HG02870 (cell line): ENCODE results near the gene TEKT3.

Experiments used
- ATAC-seq: cut with Tn5 transposase; IDR thresholded peaks from one replicate; pipeline ENCODE4 v1.9.1; 2021; ENCODE audit warnings: mild to moderate bottlenecking, moderate library complexity; ENCODE audit not compliant: unreplicated experiment

The TEKT3 gene

DNA sequence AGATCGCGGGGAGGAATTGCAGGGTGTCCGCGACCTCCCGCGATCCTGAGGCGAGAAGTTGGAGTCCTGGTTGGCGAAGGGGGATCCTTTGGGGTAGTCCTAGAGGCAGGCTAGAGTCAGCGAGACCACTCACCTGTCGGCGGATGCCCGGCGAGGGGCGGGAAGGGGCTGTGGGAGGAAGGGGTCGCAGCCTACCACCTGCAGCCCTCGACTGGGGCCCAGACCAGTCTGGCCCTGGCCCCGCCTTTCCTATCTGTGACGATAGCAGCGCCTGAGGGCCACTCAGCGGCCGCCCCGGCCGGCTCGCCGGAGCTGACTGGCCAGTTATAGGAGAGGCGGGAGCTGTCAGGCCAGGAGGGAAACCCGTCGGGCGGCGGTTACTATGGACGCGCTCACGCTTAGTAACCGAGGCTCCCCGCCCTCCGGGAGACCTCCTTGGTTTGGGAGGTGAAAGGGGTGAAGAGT, at the start of gene TEKT3:
TEKT3 (minus strand) TSS at position 213 of the 465 bp plus-strand sequence. CDS start 10,012 bp downstream, outside the sequence.
- ATAC-seq = no peak

DNA sequence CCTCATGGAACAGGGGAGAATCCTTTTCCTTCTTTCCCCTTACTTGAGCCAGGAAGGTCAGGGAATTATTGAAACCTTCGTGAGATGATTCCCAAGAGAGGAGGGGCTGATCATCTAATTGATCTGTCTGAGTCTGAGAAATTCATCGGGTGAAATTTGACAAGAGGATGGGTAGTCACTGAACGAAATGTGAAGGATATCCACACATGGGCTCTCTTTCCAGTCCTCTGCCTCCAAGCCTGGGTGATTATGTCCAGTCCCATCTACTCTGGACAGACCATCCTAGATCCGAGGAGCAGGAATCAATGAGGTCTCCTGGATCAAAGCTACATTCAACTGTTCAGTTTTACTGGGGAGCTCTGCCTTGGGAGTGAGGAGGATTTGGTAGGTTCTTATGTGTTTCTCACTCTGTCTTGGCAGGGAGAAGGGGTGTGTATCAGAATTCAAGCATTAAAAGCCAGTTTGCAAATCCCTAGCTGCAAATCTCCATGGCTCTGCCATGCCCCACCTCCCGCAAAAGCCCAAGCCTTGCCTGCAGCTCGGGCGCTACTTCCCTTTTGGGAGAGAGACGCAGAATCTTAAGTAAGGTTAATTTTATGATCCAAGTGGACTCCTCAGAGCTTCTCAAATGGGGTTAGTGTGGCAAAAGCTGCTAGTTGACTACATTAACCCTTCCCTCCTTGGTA, 47.1 kb upstream of the TEKT3 start:
- ATAC-seq = no peak

DNA sequence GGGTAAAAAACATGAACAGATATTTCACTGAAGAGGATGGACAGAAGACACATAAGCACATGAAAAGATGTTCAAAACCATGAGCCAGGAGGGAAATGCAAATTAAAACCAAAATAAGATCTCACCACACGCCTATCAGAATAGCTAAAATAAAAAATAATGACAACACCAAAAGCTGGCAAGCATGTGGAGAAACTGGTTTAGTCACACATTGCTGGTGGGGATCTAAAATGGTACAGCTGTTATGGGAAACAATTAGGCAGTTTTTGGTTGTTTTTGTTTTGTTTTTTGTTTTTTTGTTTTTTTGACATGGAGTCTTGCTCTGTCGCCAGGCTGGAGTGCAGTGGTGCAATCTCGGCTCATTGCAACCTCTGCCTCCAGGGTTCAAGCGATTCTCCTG, 44.7 kb upstream of the TEKT3 start:
- no peak for ATAC-seq

DNA sequence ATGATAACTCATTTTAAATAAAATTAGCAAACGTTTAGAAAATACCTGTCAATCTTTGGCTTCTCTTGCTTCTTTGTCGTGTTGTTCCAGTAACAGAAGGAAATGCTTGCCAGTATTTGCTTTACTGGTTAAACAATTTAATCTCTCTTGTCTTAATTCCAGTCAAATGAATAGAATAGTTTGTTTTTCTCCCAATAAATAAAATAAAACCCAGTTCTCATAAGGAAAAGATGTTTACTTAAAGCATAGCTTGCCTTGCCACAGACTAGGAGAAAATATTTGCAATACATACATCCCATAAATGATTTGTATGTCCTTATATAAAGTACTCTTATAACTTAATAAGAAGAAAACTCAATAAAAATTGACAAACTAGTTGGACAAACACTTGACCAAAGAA, 43.9 kb upstream of the TEKT3 start:
- no peak for ATAC-seq

DNA sequence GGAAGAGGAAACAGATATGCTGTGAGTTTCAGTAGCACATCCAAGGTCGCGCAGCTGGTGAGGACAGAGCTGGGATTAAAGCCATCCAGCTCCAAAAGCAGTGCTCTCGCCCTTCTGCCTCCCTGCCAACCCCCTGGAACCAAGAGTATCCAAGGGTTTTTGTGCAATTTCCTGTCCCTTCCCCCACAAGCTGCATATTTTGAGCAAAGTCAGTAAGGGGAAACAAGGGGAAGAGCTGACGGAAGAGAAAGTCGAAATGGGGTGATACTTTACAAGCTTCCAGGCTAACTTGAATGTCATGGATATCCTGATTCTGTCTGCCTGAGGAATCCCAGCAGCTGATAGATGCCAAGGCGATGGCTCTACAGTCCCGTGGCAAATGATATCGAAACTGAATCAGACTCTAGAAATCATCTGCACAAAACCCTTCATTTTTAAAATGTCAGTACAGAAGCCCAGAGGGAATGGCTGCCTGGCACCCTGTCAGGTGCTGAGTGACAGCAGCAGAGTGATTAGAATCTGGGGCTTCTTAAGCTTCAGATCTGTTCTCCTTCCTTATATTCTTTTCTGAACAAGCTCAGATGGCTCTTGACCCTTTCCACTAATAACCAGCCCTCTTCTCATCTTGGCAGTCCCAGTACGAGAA, 42.9 kb upstream of the TEKT3 start:
- ATAC-seq = no peak

DNA sequence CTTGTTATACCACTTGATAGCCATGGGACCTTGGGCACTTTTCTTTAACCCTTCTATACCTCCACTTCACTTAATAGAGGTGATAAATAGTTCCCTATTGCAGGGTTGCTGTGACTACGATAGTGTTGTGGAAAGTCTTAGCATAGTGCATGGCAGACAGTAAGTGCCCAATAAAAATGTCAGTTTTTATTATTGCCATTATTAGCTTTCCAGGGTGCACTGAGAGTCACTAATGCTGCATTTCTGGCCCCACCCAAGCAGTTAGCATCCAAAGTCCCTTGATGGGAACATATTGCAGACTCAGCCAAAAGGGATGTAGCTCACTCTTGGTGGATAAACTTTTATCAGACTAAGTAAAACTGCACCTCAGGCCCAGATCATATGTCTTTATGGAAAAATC, 41.5 kb upstream of the TEKT3 start:
- no peak for ATAC-seq

DNA sequence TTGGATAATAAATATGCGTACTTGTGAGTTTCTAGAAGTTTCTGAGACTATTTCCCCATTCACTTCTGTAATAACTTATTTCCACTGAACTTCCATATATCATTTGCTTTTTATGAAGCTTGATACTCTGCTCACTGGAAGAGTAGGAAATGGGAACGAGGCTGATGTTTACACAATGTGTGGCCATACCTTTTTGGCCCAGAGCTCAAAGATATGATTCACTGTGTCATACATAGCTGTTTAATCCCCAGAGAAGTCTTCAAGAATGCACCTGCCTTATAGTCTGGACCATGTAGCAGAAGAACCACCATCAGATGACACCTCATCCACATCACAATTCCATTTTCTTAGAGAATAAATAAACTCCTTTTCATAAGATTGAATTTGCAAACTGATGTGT, 40.3 kb upstream of the TEKT3 start:
- no peak for ATAC-seq

DNA sequence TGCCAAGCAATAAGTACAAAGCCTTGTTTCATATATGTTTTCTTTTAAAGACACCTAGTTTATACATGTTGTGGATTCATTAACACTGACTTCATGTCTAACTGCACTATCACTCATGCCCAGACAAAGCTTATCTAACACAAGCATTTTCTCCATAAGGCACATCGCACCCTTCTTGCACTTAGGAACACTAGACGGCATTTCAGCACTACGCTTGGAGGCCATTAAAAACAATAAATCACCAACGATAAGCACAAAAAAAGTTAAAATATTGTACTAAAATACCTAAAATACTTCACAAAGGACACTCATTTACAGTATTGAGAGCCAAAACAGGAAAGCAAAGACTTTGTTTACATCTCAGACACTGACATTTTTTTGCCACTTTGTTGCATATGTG, 39.0 kb upstream of the TEKT3 start:
- ATAC-seq = no peak

DNA sequence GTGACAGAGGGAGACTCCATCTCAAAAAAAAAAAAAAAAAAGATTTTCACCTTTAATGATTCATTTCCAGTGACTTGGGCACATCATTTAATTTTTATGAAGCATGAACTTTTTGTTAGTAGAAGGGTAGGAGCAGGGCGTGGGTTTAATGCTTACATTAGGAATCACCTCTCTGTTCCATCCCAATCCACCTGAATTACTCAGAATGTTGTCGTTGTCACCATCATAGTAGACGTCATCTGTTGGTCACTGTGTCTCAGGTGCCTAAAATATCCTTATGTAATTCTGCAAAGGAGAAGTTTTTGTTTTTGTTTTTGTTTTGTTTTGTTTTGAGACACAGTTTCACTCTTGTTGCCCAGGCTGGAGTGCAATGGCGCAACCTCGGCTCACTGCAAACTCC, 38.3 kb upstream of the TEKT3 start:
- no peak for ATAC-seq

DNA sequence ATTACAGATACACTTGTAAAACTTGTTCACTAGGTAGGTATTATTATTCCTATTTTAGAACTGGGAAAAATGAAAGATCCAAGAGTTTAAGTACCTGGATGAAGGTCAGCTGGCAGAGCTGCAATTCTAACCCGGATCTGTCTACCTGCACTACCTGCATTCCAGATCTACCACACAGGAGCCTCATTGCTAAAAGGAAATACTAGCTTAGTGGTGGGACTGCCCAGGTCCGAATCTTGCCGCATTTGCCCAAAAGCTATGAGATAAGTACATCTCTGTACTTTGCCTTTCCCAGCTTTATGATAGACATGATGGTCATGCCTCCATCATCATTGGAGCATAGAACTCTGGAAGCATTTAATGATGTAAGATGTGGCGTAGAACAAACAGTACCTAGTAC, 36.8 kb upstream of the TEKT3 start:
- ATAC-seq = no peak

DNA sequence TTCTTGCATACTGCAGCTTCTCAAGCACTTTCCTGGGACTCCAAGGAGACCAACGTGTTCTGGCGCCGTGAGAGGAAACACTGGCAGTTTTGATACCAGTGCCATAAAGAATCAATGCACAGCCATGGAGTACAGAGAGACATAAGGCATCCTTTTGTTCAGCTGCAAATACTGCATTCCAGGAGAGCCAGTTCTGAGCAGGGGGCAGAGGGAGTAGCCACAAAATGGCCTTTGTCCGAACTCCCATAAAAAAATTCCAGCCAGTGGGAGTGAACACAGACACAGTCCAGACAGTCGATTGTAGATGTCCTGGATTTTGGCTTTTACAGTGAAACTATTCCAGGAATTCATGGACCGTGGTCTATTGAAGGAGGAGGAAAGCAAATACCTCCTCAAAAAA, 36.2 kb upstream of the TEKT3 start:
- no peak for ATAC-seq

DNA sequence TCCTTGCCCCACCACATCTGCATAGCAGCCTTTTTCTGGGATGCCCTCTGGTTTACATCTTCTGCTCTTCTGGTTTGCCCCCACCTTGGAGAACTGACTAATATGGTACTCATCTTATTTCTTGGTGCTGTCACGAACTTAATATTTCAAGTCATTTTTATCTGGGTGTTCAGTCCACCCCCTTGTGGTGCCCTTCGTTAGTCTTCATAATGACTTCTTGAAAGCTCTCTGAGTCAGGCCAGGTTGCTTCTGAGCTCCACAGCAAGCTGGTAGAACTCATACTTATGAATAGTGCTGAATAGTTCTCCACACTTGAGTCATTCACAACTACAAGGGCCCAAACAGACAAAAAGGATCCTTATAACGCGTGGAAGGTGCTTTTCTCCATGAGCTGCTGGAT, 35.8 kb upstream of the TEKT3 start:
- ATAC-seq = no peak

DNA sequence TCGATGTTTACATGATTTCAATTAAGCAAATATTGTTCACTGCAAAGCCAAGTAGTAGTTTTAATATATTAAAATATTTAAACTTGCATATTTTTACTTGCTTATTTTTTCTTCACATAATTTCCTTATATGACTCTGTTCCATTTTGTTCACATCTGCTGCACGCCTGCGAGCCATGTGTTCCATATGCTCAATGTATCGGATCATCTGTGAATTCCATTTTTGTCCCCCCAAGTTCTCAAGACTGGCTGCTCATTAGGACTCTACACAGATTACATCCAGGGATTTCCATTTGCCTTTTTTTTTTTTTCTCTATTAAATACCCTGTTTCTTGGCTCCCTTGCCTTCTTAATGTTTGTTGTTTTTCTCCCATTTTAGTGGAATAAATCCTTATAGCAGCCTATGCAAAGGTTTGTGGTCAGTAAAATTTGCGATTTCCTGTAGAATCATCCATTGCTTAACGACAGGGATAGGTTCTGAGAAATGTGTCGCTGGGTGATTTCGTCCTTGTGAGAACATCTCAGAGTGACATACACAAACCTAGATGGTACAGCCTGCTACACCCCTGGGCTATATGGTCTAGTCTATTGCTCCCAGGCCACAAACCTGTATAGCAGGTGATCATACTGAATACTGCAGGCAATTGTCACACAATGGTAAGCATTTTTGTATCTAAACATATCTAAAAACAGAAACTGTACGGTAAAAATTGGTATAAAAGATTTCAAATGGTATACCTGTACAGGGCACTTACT, 30.2 kb upstream of the TEKT3 start:
- no peak for ATAC-seq

DNA sequence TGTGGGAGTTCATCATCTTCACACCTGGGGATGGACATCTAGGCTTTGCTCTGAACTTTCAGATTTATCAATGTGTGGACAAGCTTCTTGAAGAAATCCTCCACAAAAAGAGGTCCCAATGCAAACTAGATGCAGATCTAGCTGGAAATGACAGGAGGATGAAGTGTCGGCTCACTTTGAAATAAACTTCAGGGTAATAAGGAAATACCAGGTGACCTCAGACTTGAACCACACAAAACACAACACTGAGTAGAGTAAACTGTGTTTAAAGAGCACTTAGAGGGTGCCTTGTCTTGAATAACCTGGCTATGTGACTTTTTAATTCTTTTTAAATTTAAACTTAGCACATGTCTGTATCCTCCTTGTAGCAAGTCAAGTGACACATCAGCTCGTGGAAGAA, 27.2 kb upstream of the TEKT3 start:
- ATAC-seq = no peak

DNA sequence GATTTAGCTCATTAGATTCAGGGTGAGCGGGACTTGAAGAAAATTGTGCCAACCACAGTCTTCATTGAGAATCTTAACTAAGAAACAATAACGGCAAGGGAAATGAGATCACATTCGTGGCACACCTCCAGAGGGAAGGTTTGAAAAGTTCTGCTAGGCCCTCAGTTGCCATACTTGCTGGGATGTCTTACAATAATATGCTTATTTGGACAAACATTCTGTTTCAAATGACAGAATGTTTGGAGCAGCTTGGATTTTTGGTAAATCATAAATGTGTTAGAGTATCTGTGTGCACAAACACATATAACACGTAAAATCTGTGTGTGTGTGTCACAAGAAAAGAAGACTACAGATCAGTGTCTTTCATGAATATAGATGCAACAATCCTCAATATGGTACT, 24.6 kb upstream of the TEKT3 start:
- ATAC-seq = no peak

DNA sequence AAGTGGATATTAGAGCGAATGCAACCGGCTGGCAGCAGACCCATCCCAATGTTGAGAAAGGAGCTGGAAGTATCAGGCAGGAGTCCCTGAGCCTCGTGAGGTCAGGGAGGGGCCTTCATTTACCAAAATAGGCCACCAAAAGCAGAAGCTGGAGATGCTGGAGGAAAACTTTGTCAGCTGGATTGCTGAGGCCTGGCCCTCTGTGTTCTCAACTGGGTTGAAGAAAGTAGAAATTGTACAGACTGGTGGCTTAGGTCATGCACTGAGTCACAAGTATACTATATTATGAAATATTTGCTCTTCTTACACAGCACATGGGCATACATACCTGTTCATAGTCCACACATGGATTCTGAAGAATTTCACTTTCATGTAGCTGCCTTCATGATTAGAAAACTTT, 23.2 kb upstream of the TEKT3 start:
- no peak for ATAC-seq

DNA sequence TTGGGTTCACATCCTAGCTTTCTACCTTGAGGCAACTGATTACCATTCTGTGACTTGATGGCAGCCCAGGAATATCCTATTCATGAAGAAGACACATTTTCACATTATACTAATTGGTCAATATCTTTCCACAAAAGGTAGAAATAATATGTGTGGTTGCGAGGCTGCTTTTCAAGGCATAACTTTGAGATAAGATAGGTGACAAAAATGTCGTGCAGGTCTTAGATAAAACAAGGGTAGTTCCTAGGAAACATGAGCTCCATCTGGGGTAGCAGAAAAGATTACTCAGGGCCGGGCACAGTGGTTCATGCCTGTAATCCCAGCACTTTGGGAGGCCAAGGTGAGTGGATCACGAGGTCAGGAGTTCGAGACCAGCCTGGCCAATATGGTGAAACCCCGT, 22.3 kb upstream of the TEKT3 start:
- no peak for ATAC-seq

DNA sequence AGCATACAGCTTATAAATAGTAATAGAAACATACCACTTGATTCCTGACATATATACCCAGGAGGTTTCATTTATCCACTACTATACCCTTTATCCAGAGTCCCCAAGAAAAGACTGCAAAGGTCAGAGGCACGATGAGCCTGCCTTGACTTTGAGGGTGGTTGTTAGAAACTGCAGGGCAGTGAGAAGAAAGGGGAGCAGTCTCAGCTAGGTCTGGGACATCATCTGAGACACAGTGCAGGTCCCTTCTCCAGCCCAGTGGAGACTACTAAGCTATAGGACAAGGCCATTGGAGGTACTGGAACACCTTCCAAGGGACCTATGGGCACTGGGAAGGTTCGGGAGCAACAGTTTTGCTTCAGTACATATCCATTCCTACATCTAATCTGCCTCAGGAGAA, 20.2 kb upstream of the TEKT3 start:
- no peak for ATAC-seq

DNA sequence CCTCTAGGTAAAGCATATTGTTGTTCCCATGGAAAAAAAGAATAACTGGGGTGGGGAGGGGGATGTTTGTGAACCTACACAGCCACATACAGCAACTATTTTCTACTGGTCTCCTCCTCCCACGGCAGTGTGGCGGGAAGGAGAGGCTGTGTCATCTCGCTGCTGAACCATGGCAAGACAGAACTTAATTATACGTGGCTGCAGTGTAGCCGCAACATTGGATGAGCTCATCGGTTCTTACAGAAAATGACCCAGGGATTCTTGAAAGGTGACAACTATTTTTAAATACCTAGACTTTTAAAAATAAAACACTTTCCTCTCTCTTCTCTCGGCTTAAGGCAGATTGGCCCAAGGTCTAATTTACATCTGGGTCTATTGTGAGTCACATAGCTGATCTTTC, 19.8 kb upstream of the TEKT3 start:
- ATAC-seq = no peak

DNA sequence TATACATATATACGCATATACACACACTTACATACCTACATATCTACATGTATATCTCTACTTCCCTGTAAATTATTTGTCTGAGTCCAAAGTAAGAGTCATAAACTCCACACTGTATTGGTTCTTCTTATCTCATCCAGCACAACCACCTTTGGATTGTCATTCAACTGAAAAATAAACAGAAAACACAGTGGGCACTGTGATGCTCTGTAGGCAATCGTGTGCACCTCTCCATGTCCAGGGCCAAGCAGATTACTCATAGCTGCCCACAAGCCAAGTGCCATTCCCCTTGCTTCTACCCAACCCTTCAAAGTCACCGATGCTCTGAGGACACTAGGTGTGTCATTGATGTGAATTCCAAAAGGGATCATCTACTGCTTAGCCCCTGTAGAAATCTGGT, 12.9 kb upstream of the TEKT3 start:
- ATAC-seq = no peak

DNA sequence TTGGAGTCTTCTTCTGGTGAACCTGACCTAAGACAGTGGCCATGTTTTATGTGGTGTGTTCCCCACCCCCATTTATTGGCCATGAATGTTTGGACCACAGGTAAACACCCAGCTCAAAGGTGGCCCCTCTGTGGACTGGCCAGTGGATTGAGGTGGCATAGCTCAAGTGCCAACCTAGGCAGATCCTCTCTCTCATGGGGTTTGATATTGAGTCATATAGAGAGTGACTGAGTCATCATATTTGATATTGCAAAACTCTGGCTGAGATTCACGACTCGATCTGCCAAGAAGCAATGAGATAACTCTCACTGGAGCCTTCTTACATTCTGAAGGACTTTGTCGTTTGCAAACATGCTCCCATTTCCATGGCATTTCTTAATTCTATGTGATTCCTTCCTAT, 10.5 kb upstream of the TEKT3 start:
- no peak for ATAC-seq

DNA sequence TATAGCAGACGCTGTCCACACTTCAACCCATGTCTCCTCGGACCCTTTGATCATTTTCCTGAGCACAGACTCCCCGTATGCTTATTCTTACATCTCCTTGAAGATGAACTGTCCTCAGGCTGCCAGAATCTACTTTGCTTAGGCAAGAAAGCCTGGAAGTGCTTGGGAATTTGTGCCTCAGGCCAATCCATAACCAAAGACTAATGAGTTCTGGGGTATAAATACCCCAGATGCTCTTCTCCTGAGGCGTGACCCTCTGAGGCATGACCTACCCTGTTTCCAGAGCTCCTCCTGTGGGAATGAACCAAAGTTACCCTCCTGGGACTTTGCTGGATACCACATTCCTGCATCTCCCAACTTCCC, 10.1 kb upstream of the TEKT3 start:
- no peak for ATAC-seq
